Lung (tissue), 12 donors: ENCODE measurements around the gene AGR3. TPM values are rescaled to one million over a fixed set of nuclear protein-coding genes. Genes with fewer than 3 reads are reported as not detected.

Source experiments
- ATAC-seq: fragments of 200-7000 bp; cut with Tn5 transposase; one replicate; pipeline ENCODE4 v1.9.1; 2020; ENCODE audit warnings: moderate number of reproducible peaks; ENCODE audit not compliant: insufficient read depth, low FRiP score
- DNase-seq, 3 donors: peaks; one replicate each; pipeline ENCODE4 v3.0.0-alpha.2; 2013 to 2017
- H3K27ac ChIP-seq, 2 donors: one replicate each; pipeline ENCODE4 v1.5.1; 2013; ENCODE audit warnings: mild to moderate bottlenecking in 2 of 2, moderate library complexity in 2 of 2, control low read depth in 1 of 2, inconsistent platforms in 1 of 2, low read depth in 1 of 2, low read length in 1 of 2
- H3K27me3 ChIP-seq, 3 donors: one replicate each; pipeline ENCODE4 v1.5.1; 2013; ENCODE audit warnings: low read length in 2 of 3; ENCODE audit not compliant: control insufficient read depth in 3 of 3, insufficient read depth in 3 of 3
- H3K36me3 ChIP-seq, 4 donors: one replicate each; pipeline ENCODE4 v1.5.1; 2013; ENCODE audit warnings: low read length in 4 of 4, mild to moderate bottlenecking in 1 of 4, moderate library complexity in 1 of 4; ENCODE audit not compliant: control insufficient read depth in 4 of 4, insufficient read depth in 4 of 4
- H3K4me1 ChIP-seq, 5 donors: one replicate each; pipeline ENCODE4 v1.5.1; 2013; ENCODE audit warnings: low read length in 5 of 5, mild to moderate bottlenecking in 2 of 5, moderate library complexity in 1 of 5; ENCODE audit not compliant: control insufficient read depth in 5 of 5, insufficient read depth in 5 of 5
- H3K4me3 ChIP-seq: one replicate; pipeline ENCODE4 v1.5.1; 2013; ENCODE audit warnings: mild to moderate bottlenecking, control low read depth, moderate library complexity
- H3K9ac ChIP-seq, 2 donors: one replicate each; pipeline ENCODE4 v1.5.1; 2013; ENCODE audit warnings: low read length in 2 of 2, control low read depth in 1 of 2; ENCODE audit not compliant: insufficient read depth in 1 of 2
- H3K9me3 ChIP-seq, 4 donors: one replicate each; pipeline ENCODE4 v1.5.1; 2013; ENCODE audit warnings: low read length in 3 of 4, mild to moderate bottlenecking in 1 of 4, moderate library complexity in 1 of 4; ENCODE audit not compliant: control insufficient read depth in 4 of 4, insufficient read depth in 3 of 4
- WGBS, 2 donors: extraction: QIAGEN DNeasy Blood & Tissue Kit; methylation state at CpG; one replicate each; pipeline ENCODE4 v1.1.7; 2013; 5-methylcytosine and 5-hydroxymethylcytosine counted together
- polyA plus RNA-seq, 2 donors: library from polyadenylated mRNA; stranded (reverse); fragments of 200-250 nt; gene quantifications; one replicate each; pipeline ENCODE4 v1.2.1, GENCODE V29; 2013
- total RNA-seq, 2 donors: library from RNA; depleted of rRNA in 1 of 2; stranded (reverse); fragments of >200 nt in 1 of 2; gene quantifications; one replicate each; pipeline ENCODE4 v1.2.1, GENCODE V29; 2014 to 2021
- TF ChIP-seq, protein P1 (sequence below): IDR thresholded peaks from 2 replicates; pipeline ENCODE4 v1.5.1; 2012; ENCODE audit warnings: mild to moderate bottlenecking; ENCODE audit errors: control extremely low read depth, extremely low read depth
- donor health status: control.
- donor health status: control.
- donor health status: Bipolar disorder and iron deficiency.
- donor health status: healthy.
- donor health status: DM: yes; HTN: yes; CAD: no.

AGR3 gene
- total and polyA plus RNA-seq, 4 donors = 136 to 464 (median 188) TPM

DNA sequence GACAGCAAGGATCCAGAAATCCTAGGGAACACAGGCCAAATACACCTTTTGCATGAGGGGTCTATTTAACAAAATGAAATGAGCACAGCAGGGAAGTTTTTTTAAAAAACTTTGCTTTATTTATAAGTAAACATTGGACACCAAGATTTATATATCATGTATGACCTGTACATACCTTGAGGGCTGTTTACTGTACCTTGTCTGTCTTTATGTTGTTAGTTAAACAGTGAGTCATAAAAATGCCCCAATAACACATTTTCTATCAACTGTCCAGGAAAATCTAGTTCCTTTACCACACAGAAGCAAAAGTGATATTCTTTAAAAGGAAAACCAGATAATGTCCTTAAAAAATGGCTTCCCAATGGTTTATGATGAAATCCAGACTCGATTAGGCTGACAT, 45.1 kb upstream of the AGR3 start:
- no peak for DNase-seq
- TF ChIP-seq, protein P1, sequence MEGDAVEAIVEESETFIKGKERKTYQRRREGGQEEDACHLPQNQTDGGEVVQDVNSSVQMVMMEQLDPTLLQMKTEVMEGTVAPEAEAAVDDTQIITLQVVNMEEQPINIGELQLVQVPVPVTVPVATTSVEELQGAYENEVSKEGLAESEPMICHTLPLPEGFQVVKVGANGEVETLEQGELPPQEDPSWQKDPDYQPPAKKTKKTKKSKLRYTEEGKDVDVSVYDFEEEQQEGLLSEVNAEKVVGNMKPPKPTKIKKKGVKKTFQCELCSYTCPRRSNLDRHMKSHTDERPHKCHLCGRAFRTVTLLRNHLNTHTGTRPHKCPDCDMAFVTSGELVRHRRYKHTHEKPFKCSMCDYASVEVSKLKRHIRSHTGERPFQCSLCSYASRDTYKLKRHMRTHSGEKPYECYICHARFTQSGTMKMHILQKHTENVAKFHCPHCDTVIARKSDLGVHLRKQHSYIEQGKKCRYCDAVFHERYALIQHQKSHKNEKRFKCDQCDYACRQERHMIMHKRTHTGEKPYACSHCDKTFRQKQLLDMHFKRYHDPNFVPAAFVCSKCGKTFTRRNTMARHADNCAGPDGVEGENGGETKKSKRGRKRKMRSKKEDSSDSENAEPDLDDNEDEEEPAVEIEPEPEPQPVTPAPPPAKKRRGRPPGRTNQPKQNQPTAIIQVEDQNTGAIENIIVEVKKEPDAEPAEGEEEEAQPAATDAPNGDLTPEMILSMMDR = no peak
- Histone ChIP-seq H3K27me3 (no peaks in the 10 kb centered on the region), H3K4me1 (peaks cover 0 to 2% (median 1%) of the 10 kb centered on the region in 5 donors), H3K9me3 (peaks cover 0 to 2% (median 0%) of the 10 kb centered on the region in 4 donors), H3K9ac (no peak overlapping the region), H3K4me3 (no peak overlapping the region), H3K36me3 (no peaks in the 10 kb centered on the region), H3K27ac (no peak overlapping the region)
- 76% methylated on average over 1 of the region's 1 CpG for WGBS, 2 donors
- no peak for ATAC-seq

DNA sequence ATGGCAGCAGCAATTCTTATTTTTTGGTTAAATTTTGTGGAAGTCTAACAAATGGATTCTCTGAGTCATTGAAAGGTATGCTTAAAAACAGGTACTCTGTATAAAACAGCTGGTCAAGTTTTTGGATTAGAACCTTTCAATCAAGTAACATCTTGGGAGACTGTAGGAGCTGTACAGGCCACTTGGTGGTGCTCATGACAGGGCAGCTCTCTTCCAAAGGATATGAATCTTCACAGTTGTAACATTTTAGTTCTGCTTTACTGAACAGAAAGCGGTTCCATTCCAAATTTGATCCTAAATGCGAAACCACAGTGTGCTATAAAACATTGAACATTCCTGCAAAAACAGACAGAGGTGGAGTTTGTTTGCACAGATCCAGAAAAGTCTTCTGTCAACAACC, 44.5 kb upstream of the AGR3 start:
- Histone ChIP-seq H3K27me3 (no peaks in the 10 kb centered on the region), H3K4me3 (no peak overlapping the region), H3K4me1 (peaks cover 0 to 8% (median 7%) of the 10 kb centered on the region in 5 donors), H3K9me3 (peaks cover 0 to 2% (median 0%) of the 10 kb centered on the region in 4 donors), H3K27ac (no peak overlapping the region), H3K9ac (no peak overlapping the region), H3K36me3 (no peaks in the 10 kb centered on the region)
- DNase-seq (no peak), ATAC-seq (peak; percentile 70)
- TF ChIP-seq, protein P1 = peak; percentile 38
- WGBS, 2 donors = 35 to 45% methylated on average over 2 of the region's 2 CpGs

DNA sequence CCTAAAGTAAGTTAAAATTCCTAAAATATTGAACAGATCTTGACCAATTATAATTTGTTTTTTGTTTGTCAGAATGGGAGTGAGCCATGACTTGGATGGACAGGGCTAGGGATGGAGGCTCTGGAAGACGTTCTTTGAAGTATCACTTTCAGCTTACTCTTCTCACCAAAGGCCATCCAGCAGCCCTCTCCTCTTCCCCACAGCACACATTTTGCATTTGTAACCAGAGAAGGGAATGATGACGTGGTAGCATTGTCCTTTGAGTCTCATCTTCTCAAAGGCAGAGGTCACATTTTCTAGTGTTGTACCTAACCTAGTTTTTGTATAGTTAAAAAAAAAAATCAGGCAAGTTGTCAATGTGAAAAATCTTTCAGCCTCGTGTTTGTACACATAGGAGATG, 43.8 kb upstream of the AGR3 start:
- Histone ChIP-seq H3K9me3 (peaks cover 0 to 2% (median 0%) of the 10 kb centered on the region in 4 donors), H3K4me1 (peaks cover 0 to 13% (median 9%) of the 10 kb centered on the region in 5 donors), H3K36me3 (no peaks in the 10 kb centered on the region), H3K27ac (no peak overlapping the region), H3K27me3 (no peaks in the 10 kb centered on the region), H3K4me3 (no peak overlapping the region), H3K9ac (no peak overlapping the region)
- 64 to 68% methylated on average over 3 of the region's 3 CpGs for WGBS, 2 donors
- ATAC-seq (no peak), DNase-seq (no peak)
- TF ChIP-seq, protein P1 = no peak

DNA sequence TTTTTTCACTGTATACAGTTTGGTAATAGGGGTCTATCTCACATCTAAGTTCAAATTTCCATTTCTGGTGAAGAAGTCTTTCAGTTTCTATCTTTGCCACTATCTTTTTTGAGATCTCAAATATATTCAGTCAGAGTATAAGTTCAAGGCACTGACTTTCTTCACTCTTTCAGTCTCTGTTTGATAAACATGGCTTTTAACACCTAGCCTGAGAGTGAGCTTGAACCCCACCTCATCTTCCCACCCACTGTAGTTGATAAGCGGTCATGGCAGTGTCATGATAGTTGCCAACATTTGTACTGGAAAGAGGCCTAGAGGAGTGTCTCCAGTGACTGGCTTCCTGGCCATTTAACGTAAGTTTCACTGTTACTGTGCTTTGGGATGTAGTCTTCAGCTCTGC, 41.2 kb upstream of the AGR3 start:
- peaks cover 0 to 14% (median 9%) of the 10 kb centered on the region in 5 donors for H3K4me1 ChIP-seq
- ATAC-seq = no peak
- no peak overlapping the region for H3K4me3 ChIP-seq
- H3K9me3 ChIP-seq = peaks cover 0 to 2% (median 0%) of the 10 kb centered on the region in 4 donors
- TF ChIP-seq, protein P1 = no peak
- DNase-seq = no peak
- no peaks in the 10 kb centered on the region for H3K36me3 ChIP-seq
- no peaks in the 10 kb centered on the region for H3K27me3 ChIP-seq
- no peak overlapping the region for H3K9ac ChIP-seq
- peak overlapping the region in 1 of 2 donors; percentile 64 for H3K27ac ChIP-seq
- 80 to 87% methylated on average over 2 of the region's 2 CpGs for WGBS, 2 donors
